Adrenal gland (tissue), 5 donors: ENCODE measurements around the gene GDPD4.

ENCODE experiments used
- CTCF ChIP-seq, 6 experiments: fragments of 450-650 bp in 4 of 6; fragments of 200-600 bp in 2 of 6; sonication (generic) in 1 of 6; IDR thresholded peaks; 1 replicate in 5 of 6; 2 replicates in 1 of 6; pipeline versions ENCODE4 v1.5.1 to v1.8.0; 2016 to 2021; ENCODE audit warnings: antibody characterized with exemption in 6 of 6, mild to moderate bottlenecking in 2 of 6, moderate library complexity in 1 of 6
- POLR2A ChIP-seq, 2 donors: fragments of 450-650 bp; IDR thresholded peaks; one replicate each; pipeline ENCODE4 v1.6.1; 2017; ENCODE audit warnings: antibody characterized with exemption in 2 of 2, mild to moderate bottlenecking in 2 of 2, moderate library complexity in 1 of 2
- donor health status: DM: no; HTN: no; CAD: no.

GRCh38 chr11:77167111-77167626 is 134.3 kb downstream of the GDPD4 start:
- no peak for TF ChIP-seq CTCF (IDR thresholded peaks at IDR 0.05)
- no peak for TF ChIP-seq POLR2A (IDR thresholded peaks at IDR 0.05)
